ENCODE results near the gene SERPINB1. TPM values are rescaled to one million over a fixed set of nuclear protein-coding genes. Genes with fewer than 3 reads are reported as not detected.
A peak's percentile ranks its signal among the peaks of the same experiment; 100 is the strongest.

Gene SERPINB1
- total and polyA plus RNA-seq, 2 experiments from 2014 or later: 5.6 to 6.5 TPM

- no peak overlapping the region for H3K4me3 ChIP-seq
- no peaks in the 10 kb centered on the region for H3K79me2 ChIP-seq (replicated peaks; ENCODE audit: insufficient read depth)
- H3K27ac ChIP-seq (ENCODE audit: low read depth): no peak overlapping the region
- no peak overlapping the region for H2AFZ ChIP-seq
- H3K36me3 ChIP-seq (ENCODE audit: insufficient read depth): no peaks in the 10 kb centered on the region
- H3K4me3 Mint-ChIP-seq: no peak overlapping the region
- DNase-seq (ENCODE audit: low spot score) (no peak), ATAC-seq (no peak)
- H4K20me1 ChIP-seq (replicated peaks; ENCODE audit: insufficient read depth): no peaks in the 10 kb centered on the region
- TF ChIP-seq POLR2AphosphoS5 (IDR thresholded peaks at IDR 0.05; ENCODE audit: low read depth) (no peak), ZNF114 (CRISPR knock-in tag; IDR thresholded peaks at IDR 0.05) (no peak), NANOG (IDR thresholded peaks at IDR 0.05; ENCODE audit: borderline replicate concordance) (no peak), CREB1 (CRISPR knock-in tag; IDR thresholded peaks at IDR 0.05; ENCODE audit: low read depth) (no peak), CTCF (conservative IDR thresholded peaks at IDR 0.05; ENCODE audit: low read depth in 2 of 2) (peak in 1 of 2 experiments; percentile 37; a peak in 2 of 4 replicates)
- no peak overlapping the region for H3K27ac Mint-ChIP-seq
- no peaks in the 10 kb centered on the region for H3F3A ChIP-seq (replicated peaks; ENCODE audit: low read depth)
- no peaks in the 10 kb centered on the region for H3K4me1 Mint-ChIP-seq
- H3K4me1 ChIP-seq (ENCODE audit: insufficient read depth): no peaks in the 10 kb centered on the region
- no peak overlapping the region for H3K4me2 ChIP-seq
- H3K36me3 Mint-ChIP-seq (ENCODE audit: low read depth): peaks cover under 1% of the 10 kb centered on the region; the same call in 1 of the 3 replicates
- H3K9me2 ChIP-seq (ENCODE audit: insufficient read depth): no peaks in the 10 kb centered on the region
- H3K9me3 Mint-ChIP-seq: no peaks in the 10 kb centered on the region
- no peaks in the 10 kb centered on the region for H3K27me3 ChIP-seq (ENCODE audit: insufficient read depth)
- H3K27me3 Mint-ChIP-seq (ENCODE audit: insufficient read depth, low read depth, poor library complexity): peaks cover 2% of the 10 kb centered on the region
These were observed 10.3 kb downstream of the SERPINB1 start for GRCh38 chr6:2831392-2831791.

DNA sequence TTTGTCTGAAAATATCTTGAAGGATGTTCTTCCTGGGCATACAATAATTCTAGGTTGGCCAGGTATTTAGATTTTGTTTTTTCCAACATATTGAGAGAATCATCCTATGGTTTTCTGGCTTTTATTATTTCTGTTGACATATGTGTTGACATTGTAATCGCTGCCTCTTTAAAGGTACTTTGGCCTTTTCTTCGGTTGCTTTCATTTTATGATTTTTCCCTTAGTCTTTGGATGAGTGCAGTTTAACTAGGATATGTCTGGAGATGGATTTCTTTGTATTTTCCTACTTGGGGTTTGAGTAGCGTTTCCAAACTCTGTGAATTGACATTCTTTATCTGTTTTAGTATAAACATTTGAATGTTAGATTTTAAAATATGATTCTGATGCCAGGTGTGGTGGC, 11.5 kb downstream of the SERPINB1 start:
- Histone ChIP-seq H3K4me3 (no peak overlapping the region), H3K27ac (ENCODE audit: low read depth) (no peak overlapping the region; the same call in 1 of the 2 replicates), H3K27me3 (ENCODE audit: insufficient read depth) (no peaks in the 10 kb centered on the region), H3K36me3 (ENCODE audit: insufficient read depth) (no peaks in the 10 kb centered on the region), H3K79me2 (replicated peaks; ENCODE audit: insufficient read depth) (no peaks in the 10 kb centered on the region), H3K4me2 (no peak overlapping the region), H2AFZ (no peak overlapping the region), H4K20me1 (replicated peaks; ENCODE audit: insufficient read depth) (no peaks in the 10 kb centered on the region), H3K9me2 (ENCODE audit: insufficient read depth) (no peaks in the 10 kb centered on the region), H3F3A (replicated peaks; ENCODE audit: low read depth) (no peaks in the 10 kb centered on the region), H3K4me1 (ENCODE audit: insufficient read depth) (no peaks in the 10 kb centered on the region)
- Mint-ChIP-seq H3K4me1 (no peaks in the 10 kb centered on the region), H3K9me3 (no peaks in the 10 kb centered on the region), H3K27ac (no peak overlapping the region), H3K4me3 (no peak overlapping the region), H3K27me3 (ENCODE audit: insufficient read depth, low read depth, poor library complexity) (peaks cover 2% of the 10 kb centered on the region), H3K36me3 (ENCODE audit: low read depth) (no peaks in the 10 kb centered on the region)
- DNase-seq (ENCODE audit: low spot score): no peak
- no peak for ATAC-seq
- TF ChIP-seq CTCF (conservative IDR thresholded peaks at IDR 0.05; ENCODE audit: low read depth in 2 of 2) (no peak), POLR2AphosphoS5 (IDR thresholded peaks at IDR 0.05; ENCODE audit: low read depth) (no peak), JUNB (IDR thresholded peaks at IDR 0.05; ENCODE audit: unreplicated experiment) (no peak), EZH2 (IDR thresholded peaks at IDR 0.05; ENCODE audit: low read depth, unreplicated experiment) (no peak), EZH2phosphoT487 (IDR thresholded peaks at IDR 0.05; ENCODE audit: unreplicated experiment) (no peak), NANOG (IDR thresholded peaks at IDR 0.05; ENCODE audit: borderline replicate concordance) (no peak), CREB1 (CRISPR knock-in tag; IDR thresholded peaks at IDR 0.05; ENCODE audit: low read depth) (no peak), ZNF114 (CRISPR knock-in tag; IDR thresholded peaks at IDR 0.05) (no peak), ZNF331 (CRISPR knock-in tag; IDR thresholded peaks at IDR 0.05; ENCODE audit: low read depth) (no peak)
- TF ChIP-seq, protein P1, sequence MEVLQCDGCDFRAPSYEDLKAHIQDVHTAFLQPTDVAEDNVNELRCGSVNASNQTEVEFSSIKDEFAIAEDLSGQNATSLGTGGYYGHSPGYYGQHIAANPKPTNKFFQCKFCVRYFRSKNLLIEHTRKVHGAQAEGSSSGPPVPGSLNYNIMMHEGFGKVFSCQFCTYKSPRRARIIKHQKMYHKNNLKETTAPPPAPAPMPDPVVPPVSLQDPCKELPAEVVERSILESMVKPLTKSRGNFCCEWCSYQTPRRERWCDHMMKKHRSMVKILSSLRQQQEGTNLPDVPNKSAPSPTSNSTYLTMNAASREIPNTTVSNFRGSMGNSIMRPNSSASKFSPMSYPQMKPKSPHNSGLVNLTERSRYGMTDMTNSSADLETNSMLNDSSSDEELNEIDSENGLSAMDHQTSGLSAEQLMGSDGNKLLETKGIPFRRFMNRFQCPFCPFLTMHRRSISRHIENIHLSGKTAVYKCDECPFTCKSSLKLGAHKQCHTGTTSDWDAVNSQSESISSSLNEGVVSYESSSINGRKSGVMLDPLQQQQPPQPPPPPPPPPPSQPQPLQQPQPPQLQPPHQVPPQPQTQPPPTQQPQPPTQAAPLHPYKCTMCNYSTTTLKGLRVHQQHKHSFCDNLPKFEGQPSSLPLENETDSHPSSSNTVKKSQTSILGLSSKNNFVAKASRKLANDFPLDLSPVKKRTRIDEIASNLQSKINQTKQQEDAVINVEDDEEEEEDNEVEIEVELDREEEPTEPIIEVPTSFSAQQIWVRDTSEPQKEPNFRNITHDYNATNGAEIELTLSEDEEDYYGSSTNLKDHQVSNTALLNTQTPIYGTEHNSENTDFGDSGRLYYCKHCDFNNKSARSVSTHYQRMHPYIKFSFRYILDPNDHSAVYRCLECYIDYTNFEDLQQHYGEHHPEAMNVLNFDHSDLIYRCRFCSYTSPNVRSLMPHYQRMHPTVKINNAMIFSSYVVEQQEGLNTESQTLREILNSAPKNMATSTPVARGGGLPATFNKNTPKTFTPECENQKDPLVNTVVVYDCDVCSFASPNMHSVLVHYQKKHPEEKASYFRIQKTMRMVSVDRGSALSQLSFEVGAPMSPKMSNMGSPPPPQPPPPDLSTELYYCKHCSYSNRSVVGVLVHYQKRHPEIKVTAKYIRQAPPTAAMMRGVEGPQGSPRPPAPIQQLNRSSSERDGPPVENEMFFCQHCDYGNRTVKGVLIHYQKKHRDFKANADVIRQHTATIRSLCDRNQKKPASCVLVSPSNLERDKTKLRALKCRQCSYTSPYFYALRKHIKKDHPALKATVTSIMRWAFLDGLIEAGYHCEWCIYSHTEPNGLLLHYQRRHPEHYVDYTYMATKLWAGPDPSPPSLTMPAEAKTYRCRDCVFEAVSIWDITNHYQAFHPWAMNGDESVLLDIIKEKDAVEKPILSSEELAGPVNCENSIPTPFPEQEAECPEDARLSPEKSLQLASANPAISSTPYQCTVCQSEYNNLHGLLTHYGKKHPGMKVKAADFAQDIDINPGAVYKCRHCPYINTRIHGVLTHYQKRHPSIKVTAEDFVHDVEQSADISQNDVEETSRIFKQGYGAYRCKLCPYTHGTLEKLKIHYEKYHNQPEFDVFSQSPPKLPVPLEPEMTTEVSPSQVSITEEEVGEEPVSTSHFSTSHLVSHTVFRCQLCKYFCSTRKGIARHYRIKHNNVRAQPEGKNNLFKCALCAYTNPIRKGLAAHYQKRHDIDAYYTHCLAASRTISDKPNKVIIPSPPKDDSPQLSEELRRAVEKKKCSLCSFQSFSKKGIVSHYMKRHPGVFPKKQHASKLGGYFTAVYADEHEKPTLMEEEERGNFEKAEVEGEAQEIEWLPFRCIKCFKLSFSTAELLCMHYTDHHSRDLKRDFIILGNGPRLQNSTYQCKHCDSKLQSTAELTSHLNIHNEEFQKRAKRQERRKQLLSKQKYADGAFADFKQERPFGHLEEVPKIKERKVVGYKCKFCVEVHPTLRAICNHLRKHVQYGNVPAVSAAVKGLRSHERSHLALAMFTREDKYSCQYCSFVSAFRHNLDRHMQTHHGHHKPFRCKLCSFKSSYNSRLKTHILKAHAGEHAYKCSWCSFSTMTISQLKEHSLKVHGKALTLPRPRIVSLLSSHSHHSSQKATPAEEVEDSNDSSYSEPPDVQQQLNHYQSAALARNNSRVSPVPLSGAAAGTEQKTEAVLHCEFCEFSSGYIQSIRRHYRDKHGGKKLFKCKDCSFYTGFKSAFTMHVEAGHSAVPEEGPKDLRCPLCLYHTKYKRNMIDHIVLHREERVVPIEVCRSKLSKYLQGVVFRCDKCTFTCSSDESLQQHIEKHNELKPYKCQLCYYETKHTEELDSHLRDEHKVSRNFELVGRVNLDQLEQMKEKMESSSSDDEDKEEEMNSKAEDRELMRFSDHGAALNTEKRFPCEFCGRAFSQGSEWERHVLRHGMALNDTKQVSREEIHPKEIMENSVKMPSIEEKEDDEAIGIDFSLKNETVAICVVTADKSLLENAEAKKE (CRISPR knock-in tag; IDR thresholded peaks at IDR 0.05): no peak

Data from GM23338 (cell line).